ENCODE results near the gene CTRB1.

Gene CTRB1

DNA sequence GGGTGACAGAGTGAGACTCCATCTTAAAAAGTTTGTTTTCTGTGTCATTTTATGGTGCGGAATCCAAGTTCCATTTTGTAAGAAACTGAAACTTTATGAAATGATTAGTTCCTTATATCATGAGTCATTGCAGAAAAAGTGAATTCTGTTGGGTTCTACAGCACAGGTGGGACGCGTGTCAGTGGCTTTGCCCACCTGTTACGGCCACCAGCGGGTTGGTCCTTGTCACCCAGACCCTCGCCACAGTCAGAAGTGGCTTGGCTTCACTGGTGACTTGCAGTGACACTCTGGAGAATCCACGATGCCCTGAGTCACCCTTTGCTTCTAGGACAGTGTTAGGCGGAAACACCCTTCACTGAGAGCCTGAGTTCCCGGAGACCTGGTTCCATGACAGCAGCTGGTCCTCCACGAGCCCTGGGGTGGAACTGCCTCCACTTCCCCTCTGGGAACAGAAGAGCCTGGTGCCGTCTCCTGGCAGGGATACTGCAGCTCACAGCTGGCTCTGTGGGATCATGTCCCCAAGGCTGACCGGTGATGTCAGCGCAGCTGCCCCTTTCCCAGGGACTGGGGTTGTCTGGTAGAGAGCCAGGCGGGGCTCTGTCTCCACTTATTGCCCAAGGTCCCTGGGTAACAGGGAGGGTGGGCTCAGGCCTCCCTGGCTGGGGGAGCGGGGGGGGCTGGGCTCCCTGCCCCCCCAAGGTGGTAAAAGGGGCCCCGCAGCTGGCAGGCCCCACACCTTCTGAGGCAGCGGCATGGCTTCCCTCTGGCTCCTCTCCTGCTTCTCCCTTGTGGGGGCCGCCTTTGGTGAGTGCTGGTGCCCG lies at the start of gene CTRB1:
TSS of gene CTRB1 (plus strand) at position 733 of the 821 bp plus-strand sequence. CDS start at position 753, 20 bp downstream.
- DNase-seq: peak in 1 of 2 donors; percentile 36

DNA sequence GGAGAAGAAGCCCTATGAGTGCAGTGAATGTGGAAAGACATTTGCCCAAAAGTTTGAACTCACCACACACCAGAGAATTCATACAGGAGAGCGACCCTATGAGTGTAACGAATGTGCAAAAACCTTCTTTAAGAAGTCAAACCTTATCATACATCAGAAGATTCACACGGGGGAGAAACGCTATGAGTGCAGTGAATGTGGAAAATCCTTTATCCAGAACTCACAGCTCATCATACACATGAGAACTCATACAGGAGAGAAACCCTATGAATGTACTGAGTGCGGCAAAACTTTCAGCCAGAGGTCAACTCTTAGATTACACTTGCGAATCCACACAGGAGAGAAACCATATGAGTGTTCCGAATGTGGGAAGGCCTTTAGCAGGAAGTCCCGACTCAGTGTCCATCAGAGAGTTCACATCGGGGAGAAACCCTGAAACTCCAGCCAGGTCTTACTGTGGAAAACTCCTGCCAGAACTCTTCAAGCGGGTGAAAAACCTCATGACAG lies 48.8 kb upstream of the CTRB1 start:
- DNase-seq: no peak

DNA sequence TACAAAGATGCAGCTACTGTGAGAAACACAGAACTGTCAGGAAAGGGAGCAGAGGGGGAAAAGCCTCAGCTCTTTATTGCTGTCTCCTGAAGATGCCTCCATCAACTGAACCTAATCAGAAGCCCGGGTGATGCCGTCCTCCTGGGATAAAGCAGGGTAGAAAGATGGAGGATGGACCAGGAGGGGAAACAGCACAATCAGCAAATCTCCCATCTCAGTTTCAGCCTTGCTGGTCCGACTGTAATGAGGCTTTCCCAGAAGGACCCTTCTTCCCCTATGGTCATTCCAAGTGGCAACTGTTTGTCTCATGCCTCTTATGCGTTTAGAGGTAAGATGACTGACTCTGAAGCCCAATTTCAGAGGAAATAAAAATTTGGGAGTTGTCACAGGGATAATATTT lies 46.2 kb upstream of the CTRB1 start:
- no peak for DNase-seq

DNA sequence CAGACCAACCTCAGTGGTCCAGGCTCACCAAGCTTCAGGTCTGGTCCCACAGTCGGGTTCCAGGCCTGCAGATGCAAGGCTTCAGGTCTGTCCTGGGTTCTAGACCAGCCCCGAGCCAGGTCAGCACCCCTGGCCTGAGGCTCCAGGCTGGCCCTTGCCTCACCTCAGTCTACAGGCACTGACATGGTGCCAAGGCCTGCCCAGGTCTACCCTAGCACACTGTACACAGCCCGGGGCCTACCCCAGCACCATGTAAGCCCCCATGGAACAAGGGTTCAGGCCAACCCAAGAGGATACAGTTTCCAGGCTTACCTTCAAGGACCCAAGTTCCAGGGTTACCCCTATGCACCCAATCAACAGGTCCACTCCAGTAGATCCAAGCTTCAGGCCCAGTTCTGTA lies 43.7 kb upstream of the CTRB1 start:
- no peak for DNase-seq

DNA sequence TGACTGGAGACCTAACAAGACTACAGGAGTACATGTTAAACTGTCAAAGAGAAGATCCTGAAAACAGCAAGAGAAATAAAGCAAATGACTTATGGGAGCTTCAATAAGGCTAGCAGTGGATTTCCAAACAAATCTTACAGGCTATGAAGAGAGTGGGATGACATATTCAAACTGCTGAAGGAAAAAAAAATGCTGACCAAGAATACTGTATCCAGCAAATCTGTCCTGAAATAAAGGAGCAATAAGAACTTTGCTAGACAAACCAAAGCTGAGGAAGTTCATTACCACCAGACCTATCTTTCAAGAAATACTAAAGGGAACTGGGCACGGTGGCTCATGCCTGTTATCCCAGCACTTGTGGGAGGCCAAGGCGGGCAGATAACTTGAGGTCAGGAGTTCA lies 41.9 kb upstream of the CTRB1 start:
- no peak for DNase-seq

DNA sequence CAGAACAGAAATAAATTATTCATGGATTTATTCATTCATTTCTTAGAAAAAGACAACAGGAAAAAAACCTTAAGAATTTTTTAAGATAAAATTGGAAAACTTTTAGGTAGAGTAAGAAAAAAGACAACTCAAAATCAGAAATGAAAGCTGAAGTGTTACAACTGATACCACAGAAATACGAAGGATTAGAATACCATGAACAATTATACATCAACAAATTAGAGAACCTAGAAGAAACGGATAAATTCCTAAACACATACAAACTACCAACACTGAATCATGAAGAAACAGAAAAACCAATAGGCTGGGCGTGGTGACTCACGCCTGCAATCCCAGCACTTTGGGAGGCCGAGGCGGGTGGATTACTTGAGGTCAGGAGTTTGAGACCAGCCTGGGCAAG lies 39.6 kb upstream of the CTRB1 start:
- DNase-seq: no peak

DNA sequence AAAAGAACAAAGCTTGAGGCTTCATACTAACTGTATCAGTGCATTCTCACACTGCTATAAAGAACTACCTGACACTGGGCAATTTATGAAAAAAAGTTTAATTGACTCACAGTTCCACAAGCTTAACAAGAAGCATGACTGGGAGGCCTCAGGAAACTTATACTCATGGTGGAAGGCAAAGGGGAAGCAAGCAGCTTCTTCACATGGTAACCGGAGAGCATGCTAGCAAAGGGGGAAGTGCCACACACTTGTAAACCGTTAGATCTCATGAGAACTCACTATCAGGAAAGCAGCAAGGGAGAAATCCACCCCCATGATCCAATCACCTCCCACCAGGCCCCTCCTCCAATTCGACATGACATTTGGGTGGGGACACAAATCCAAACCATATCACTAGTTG lies 37.2 kb upstream of the CTRB1 start:
- no peak for DNase-seq

DNA sequence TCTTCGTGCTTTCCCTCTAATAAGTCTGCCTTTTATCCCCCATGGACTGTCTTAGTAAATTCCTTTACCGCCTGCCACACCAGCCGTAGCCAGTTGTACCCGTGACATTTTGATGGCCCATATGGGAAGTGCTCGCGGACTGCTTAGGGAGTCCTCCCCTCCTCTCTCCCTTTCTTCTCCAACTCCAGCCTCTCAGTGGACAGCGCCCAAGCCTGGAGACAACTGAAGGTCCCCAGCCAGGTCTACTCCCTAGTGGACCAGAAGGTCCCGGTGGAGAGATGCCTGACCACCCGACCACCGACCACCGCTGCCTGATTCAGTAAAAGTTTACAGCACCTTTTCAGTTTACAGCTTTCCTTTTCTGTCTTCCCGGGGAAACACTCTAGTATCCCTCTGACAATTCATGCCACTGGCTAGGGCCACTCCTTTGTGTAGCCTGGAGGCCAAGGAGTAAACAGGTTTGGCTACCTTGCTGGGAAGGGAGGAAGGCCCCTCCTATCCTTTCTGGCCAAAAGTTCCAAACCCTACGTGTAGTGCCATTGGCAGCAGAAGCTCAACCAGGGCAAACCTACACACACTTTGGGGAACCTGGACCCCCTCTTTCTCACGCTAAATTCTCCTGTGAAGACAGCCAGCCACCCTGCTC lies 29.8 kb upstream of the CTRB1 start:
- no peak for DNase-seq

DNA sequence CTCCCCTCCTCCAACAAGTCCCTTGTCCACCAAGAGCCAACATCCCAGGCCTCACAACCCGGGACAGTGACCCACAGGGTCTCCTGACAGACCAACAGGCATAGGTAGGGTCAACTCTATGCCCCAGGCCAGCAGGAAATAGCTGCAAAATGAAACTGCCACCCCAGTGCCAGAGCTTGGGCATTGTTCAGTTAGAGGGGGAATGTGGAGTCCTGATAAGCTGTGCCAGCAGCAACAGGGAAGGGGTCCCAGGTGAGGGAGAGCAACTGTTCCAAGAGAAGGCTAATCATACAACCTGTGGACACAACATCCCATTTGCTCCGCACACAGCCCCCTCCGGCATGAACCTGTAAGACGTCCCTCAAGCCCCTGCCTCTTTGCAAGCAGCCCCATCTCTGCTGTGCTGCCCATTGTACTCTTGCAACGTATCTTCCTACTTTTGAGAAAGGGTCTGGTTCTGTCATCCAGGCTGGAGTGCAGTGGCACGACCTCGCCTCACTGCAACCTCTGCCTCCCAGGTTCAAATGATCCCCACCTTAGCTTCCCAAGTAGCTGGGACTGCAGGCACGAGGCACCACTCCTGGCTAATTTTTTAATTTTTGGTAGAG lies 29.0 kb upstream of the CTRB1 start:
- DNase-seq: no peak

DNA sequence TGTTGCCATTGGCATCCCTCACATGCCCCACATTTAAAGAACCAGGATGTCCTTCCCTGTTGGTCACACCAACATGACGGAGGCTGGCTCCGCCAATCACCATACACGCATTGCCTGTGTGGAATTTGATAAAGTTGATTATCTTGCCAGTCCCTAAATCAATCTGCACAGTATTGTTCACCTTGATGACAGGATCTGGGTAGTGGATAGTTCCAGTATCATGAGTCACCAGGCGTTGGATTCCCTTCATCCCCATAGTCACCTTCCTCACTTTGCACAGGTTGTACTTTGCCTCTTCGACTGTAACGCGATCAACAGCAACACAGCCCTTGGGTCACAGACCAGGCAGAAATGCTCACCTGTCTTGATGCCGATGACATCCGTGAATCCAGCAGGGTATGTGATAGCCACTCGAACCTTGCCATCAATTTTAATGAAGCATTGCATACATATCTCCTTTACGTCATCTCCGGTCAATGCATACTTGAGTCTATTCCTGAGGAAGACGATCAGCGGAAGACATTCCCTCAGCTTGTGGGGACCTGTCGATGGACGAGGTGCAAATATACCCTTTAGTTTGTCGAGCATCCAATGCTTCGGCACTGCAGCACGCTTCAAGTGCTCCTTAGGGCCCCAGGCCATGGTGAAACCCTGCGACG lies 26.1 kb upstream of the CTRB1 start:
- DNase-seq: no peak

DNA sequence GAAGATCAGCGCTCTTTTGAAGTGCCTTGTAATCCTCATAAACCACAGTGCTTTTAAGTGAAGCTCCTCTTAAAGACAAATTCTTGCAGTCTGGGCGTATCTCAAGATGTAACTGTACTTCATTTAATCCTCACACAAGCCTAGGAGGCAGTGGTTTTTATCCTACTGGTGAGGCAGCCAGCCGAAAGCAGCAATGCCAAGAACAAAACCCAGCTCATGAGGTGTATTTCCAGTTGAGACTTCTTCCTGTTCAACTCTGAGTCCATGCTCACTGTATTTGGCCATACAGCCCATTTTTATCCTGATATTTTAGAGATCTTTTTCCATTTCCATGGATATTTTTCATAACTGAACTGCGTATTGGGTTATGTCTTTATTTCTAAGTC lies 25.5 kb upstream of the CTRB1 start:
- no peak for DNase-seq

DNA sequence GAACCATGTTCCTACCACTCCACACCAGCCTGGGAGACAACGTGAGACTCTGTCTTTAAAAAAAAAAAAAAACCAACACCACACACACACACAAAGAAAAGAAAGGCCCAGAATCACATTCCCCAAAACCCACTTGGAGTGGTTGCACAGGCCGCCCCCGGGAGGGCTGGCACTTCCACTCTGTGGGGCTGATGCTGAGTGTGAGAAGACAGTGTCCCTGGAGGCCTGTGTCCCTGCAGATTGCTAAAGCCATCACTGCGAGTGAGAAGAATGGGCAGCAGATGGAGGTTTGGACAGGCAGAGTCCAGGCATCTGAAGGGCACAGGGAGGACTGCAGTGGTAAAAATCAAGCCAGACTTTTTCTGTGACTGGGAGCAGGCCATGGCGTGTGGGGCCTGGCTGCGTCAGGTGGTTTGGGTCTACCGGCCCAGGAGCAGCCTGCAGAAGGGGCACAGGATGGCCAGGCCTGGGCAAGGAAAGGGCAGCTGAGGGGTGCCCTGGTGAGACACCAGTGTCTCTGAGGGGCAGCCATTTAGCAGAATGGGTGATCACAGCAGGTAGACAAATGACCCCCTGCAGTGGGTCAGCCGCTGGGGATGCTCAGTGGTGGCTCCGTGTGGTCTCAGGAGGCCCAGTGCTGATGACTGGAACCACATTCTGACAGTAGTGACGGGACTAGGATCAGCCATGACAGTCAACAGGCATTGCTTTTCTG lies 24.9 kb upstream of the CTRB1 start:
- DNase-seq: no peak

DNA sequence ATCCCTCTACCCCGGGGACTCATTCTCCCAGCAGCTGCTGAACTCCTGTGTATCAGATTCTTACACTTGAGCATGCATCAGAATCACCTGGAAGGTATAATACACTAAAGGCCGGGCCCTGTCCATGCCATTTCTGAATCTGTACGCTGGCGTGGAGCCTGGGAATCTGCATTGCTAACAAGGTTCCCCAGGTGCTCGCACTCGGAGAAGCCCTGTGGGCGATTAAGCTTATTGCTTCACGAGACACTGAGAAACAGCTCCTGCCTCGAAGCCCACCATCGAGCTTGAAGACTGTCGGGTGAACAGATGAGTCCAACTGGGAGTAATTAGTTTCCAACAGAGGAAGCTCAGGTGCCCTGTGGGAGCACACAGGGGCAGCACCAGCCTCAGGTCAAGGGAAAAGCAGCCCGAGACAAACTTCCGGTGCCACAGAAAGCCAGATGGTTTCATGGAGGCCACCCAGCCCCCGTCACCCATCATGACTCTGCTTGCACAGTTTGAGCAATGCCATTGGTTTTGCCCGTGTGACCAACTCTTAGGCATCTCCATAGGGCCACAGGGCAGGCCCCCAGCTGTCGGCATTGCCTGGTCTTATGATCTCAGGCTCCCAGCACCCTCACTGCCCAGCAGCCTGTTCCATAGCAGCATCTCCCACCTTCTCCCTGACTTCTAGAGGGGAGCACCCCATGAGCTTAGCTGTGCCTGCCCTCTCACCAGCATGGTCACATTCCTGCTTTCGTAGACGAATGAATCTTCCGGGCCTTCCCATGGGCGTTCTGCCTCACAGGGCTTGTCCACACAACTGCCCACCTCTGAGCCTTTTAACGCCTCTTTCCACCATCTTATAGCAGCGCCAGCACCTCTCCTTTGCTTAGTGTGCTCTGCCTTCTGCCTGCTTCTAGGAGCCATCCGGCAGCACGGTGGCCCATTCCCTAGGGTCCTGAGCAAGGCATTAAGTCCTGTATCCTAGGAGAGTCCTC lies 22.7 kb upstream of the CTRB1 start:
- no peak for DNase-seq

DNA sequence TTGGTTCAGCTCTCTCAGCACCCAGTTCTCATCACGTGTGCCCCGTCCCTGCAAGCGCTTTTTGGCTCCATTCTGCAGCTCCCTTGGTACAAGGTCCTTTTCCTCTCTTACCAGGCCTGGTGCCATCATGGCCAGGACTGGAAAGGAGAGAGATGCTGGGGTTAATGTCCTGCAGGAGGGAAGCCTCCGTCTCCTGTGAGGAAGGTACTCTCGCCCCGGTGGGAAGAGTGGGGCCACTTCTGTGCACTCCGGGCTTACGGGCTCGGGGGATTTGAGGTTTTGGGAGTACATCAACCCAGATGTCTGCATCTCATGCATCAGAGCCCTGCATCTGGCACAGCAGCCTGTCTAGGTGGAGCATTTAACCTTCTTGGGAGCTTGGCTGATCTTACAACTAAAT lies 22.0 kb upstream of the CTRB1 start:
- no peak for DNase-seq

DNA sequence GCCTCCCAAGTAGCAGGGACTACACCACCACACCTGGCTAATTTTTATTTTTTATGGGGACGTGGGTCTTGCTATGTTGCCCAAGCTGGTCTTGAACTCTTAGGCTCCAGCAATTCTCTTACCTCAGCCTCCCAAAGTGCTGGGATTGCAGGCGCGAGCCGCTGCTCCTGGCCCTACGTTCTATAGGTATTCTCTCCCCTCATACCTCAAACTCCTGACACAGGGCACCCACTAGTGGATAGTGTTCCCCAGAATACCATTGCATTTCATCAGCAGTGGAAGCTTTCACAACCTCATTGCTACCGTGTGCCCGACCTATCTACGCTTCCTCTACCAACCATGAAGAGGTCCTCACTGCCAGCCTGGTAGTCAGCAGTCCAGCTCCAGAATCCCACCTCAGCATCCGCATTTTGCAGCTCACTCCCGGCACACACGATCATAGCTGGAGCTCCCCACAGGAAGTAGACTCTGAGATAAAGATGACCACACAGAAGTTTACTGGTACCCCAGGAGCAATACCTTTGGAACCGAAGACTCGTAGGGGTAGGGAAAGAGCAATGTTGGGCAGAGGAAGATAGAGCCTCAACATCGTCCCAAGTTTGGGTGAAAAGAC lies 21.2 kb upstream of the CTRB1 start:
- DNase-seq: no peak

DNA sequence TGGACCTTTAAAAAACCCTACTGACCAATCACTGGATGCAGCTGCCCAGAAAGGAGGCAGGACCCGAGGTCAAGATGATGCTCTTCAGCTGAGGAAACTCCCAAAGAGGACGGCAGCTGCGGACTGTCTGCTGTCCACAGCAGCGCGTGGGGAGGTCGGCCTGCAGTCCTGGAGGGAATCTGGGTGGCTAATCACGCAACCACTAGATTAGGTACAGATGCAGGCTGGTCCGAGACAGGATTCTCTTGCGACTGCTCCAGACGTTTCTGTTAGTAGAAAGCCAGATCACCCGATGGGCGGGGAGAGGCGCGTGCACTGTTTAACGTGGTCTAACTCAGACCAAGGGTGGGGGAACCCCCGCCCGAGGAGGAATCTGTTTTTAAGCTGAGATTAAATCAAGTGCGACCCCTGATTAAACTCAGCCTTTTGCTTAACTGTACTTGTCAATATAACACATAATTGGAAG lies 20.6 kb upstream of the CTRB1 start:
- no peak for DNase-seq

DNA sequence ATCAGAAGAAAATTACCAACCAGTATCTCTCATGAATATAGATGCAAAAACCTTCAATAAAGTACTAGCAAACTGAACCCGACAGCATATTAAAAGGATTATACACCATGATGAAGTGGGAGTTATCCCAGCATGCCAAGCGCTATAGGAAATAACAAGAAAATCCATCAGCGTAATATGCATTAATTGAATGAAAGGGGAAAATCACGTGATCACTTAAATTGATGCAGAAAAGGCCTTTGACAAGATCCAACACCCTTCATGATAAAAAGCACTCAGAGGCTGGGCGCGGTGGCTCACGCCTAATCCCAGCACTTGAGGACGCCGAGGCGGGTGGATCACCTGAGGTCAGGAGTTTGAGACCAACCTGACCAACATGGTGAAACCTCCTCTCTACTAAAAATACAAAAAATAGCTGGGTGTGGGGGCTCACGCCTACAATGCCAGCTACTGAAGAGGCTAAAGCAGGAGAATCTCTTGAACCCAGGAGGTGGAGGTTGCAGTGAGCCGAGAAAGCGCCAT lies 16.7 kb upstream of the CTRB1 start:
- DNase-seq: no peak

DNA sequence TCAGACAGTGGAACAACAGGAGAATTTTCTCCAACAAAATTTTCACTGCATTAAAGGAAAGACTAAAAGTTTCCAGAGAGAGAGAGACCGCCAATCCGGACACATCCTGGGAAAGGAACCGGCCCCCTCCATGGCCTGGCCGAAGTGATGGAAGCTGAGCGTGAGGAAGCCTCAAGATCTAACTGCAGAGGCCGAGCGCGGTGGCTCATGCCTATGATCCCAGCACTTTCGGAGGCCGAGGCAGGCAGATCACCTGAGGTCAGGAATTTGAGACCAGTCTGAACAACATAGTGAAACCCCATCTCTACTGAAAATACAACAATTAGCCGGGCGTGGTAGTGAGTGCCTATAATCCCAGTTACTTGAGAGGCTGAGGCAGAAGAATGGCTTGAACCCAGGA lies 15.7 kb upstream of the CTRB1 start:
- DNase-seq: no peak

DNA sequence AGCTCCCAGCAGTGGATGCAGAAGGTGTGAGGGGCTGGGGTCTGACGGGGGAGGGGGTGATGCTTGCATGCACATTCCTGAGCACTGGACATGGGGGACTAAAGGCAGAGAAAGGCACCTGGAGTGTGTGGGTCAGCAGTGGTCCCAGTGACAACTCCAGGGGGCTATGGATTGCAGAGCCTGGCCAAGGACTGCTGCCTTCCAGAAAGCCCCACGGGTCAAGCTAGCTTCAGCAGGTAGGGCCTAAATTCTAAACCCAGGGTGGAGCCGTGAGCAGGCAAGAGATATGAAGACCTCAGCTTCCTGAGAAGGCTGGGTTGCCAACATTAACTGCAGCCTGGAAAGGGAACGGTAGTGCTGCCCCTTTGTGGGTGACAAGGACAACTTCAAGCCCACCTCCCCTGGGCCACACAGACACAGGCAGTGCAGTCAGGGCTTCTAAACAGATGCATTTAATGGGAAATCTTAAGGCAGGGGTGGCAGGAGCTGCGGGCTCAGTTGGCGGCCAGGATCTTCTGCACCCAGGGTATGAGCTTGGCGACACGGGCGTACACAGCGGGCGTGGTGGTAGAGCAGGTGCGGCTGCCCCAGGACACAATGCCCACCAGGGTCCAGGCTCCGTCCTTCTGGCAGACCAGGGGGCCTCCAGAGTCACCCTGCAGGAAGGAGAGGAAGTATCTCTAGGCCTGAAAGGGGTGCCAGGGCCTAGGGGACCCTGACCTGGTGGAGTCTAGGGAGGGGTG lies 14.9 kb upstream of the CTRB1 start:
- DNase-seq: no peak

DNA sequence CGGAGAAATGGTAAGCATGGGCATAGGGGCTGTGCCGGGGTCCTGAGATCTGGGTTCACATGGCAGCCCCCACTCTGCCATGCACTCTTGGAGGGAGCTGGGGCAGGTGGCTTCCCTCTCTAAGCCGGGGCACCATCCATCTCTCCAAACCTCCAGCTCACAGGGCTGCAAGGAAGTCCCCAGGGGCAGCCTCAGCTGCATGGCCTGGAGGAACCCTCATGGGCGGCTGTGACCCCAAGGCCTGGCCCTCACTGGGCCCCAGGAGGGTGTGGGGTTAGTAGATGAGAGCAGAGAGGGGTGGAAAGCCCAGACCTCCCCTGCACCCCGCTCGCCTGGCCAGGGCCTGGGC lies 14.4 kb upstream of the CTRB1 start:
- DNase-seq: no peak

All from hippocampal formation (tissue), 2 donors.